HG03064 (cell line): ENCODE results near the gene B4GALT3.

Experiments
- ATAC-seq: cut with Tn5 transposase; IDR thresholded peaks from one replicate; pipeline ENCODE4 v1.9.1; 2021; ENCODE audit warnings: low read depth; ENCODE audit not compliant: unreplicated experiment

The B4GALT3 gene

GRCh38 chr1:161131523-161132409 is 45.5 kb downstream of the B4GALT3 start:
- no peak for ATAC-seq

GRCh38 chr1:161130266-161130665 is 47.0 kb downstream of the B4GALT3 start:
- no peak for ATAC-seq

DNA sequence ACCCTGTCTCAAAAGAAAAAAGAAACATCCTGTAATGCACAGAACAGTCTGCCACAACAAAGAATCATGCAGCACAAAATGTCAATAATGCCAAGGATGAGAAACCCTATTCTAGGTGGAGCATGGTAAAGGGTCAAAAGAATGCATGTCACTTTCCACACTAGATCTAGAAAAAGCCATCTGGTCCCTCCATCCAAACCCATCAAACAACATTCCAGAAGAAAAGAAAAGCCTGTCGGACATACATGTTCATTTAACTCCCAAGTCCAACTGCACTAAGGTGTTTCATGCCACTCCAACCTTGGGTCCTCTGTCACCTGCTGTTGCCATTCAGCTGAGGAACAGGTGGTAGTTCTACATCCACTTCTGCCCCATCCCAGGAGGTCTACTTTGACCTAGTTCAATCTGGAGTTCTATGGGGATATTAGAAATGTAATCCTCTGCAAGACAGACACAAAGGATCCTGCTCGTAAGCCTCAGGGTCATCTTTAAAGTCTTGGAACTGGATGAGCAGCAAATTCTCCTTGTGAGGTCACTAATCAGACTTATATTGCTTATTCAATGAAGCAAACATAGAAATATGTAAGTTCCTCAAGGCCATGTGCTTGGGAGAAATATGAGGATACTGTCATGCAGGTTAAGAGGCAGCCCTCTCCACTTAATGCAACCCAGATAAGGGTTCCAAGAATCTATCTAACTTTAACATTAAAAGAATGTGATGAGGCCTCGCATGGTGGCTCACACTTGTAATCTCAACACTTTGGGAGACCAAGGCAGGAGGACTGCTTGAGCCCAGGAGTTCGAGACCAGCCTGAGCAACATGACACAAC is 48.5 kb downstream of the B4GALT3 start:
- ATAC-seq: no peak

DNA sequence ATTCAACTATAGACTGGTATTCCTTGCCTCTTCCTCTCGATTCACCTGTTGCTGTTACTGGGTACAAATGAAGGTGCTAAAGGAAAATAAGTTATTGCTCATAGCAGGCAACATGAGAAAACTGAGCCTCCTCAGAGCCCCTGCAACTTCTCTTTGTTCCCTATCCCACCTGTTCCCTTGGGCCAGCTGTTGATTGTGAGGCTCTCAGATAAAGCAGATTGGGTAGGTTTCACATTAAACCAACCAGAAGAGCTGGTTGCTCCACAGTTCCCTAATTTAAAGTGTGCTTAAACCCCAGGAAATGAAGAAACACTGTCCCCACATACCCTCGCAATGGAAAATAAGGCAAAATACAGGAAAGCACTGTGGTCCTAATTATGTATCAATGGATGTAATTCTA is 49.7 kb downstream of the B4GALT3 start:
- no peak for ATAC-seq

GRCh38 chr1:161122967-161123366 is 54.3 kb downstream of the B4GALT3 start:
- ATAC-seq: no peak

DNA sequence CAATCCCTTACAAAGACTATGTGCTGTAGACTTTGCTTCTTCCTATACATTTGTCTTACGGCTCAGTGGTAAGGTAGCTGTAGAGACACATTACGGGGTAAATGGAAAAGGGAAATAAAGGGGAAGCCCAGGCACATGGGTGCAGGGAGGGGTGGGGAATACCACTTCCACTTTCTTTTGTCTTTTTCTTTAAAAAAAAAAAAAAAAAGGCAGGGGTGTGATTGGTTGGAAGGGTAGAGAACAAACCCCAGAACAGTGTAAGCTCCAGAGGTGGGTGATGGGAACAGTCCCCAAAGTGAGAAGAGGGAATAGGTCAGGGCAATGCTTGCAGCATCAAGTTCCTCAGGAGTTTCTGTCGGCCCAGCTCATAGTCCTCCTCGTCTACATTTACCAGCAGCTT is 55.5 kb downstream of the B4GALT3 start:
- no peak for ATAC-seq
